Measurements from ENCODE around the gene TSPYL4. TPM values are rescaled to one million over a fixed set of nuclear protein-coding genes. Genes with fewer than 3 reads are reported as not detected.

Gene TSPYL4
- total RNA-seq, 4 donors from 2014 or later: 9.5 to 17.6 (median 15.7) TPM

DNA sequence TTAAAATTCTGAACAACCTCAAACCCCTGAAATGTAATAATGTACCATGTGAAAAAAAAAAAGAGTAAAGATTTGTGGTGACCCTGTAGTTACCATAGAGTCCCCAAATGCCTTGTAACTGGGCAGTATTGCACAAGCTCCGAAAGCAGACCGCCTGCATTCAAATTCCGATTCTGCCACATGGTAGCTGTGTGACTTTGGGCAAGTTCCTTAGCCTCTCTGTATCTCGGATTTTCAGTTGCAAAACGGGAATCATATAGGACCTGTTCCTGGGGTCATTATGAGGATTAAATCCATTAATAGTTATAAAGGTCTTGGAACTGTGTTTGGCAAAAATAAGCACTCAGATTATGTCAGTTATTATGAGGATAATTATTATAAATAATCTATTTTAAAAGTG is 43.6 kb downstream of the TSPYL4 start:
- TF ChIP-seq, protein P1, sequence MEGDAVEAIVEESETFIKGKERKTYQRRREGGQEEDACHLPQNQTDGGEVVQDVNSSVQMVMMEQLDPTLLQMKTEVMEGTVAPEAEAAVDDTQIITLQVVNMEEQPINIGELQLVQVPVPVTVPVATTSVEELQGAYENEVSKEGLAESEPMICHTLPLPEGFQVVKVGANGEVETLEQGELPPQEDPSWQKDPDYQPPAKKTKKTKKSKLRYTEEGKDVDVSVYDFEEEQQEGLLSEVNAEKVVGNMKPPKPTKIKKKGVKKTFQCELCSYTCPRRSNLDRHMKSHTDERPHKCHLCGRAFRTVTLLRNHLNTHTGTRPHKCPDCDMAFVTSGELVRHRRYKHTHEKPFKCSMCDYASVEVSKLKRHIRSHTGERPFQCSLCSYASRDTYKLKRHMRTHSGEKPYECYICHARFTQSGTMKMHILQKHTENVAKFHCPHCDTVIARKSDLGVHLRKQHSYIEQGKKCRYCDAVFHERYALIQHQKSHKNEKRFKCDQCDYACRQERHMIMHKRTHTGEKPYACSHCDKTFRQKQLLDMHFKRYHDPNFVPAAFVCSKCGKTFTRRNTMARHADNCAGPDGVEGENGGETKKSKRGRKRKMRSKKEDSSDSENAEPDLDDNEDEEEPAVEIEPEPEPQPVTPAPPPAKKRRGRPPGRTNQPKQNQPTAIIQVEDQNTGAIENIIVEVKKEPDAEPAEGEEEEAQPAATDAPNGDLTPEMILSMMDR (IDR thresholded peaks at IDR 0.05): no peak
- no peak for TF ChIP-seq POLR2A (IDR thresholded peaks at IDR 0.05)
- intact Hi-C loops (cut with DNase I; ENCODE audit: low total_unique reads): no loop called here

DNA sequence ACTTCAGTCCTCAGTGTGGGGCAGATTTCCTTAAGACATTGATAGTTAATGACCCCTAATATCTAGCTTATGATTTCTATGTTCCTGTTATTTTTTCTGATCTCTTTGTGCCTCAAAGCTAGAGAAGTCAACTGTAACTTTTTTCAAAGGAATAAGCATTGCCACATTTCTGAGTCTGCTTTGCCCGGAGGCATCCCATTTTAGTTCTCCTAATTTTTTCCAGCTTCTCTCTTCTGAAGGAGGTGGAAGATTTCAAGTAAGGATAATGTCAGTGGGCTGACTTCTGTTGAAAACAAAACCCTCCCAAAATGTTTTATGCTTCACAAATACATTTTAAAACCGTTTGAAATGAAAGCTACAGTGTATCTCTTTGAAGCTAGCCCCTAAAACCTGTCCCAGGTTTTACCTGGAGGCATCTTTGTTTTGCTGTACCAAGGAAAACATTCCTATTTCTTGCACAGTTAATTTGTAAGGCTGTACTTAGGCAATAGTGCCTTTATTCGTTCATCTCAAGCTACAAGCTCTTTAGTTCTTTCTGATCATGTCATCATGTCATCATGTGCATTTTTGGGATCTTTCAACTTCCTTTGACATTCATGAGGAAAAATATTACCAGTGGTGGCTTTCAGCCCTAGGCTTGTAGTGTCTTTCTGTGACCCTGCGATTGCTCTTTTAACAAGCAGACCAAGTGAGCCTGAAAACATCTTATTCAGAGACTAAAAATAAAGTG is 45.7 kb downstream of the TSPYL4 start:
- no peak for TF ChIP-seq POLR2A (IDR thresholded peaks at IDR 0.05)
- TF ChIP-seq, protein P1 (IDR thresholded peaks at IDR 0.05): no peak
- H3K4me3 ChIP-seq (ENCODE audit: low read depth, poor library complexity, severe bottlenecking): no peak overlapping the region
- WGBS, 2 donors: 47 to 58% methylated on average over 4 of the region's 4 CpGs
- intact Hi-C loops (cut with DNase I; ENCODE audit: low total_unique reads): no loop called here
- DNase-seq (ENCODE audit: low spot score in 2 of 2): no peak

More for the DNA sequence above, 43.6 kb downstream of the TSPYL4 start:
- no peak overlapping the region for H3K4me3 ChIP-seq (ENCODE audit: low read depth, poor library complexity, severe bottlenecking)
- whole genome bisulfite sequencing, 2 donors: 77 to 87% methylated on average over 5 of the region's 5 CpGs
- no peak for DNase-seq (ENCODE audit: low spot score in 2 of 2)

GRCh38 chr6:116206231-116206903 is 47.5 kb downstream of the TSPYL4 start:
- intact Hi-C loops (cut with DNase I; ENCODE audit: low total_unique reads): no loop called here
- H3K4me3 ChIP-seq (ENCODE audit: low read depth, poor library complexity, severe bottlenecking): no peak overlapping the region
- TF ChIP-seq POLR2A (IDR thresholded peaks at IDR 0.05): no peak
- TF ChIP-seq, protein P1 (IDR thresholded peaks at IDR 0.05): no peak
- WGBS, 2 donors: 66 to 71% methylated on average over 1 of the region's 1 CpG
- no peak for DNase-seq (ENCODE audit: low spot score in 2 of 2)

GRCh38 chr6:116205281-116205680 is 48.6 kb downstream of the TSPYL4 start:
- TF ChIP-seq, protein P1 (IDR thresholded peaks at IDR 0.05): no peak
- no peak for TF ChIP-seq POLR2A (IDR thresholded peaks at IDR 0.05)
- no peak for DNase-seq (ENCODE audit: low spot score in 2 of 2)
- intact Hi-C loops (cut with DNase I; ENCODE audit: low total_unique reads): no loop called here
- no peak overlapping the region for H3K4me3 ChIP-seq (ENCODE audit: low read depth, poor library complexity, severe bottlenecking)
- 77 to 81% methylated on average over 2 of the region's 2 CpGs for WGBS, 2 donors

- intact Hi-C loops (cut with DNase I; ENCODE audit: low total_unique reads): no loop called here
- WGBS, 2 donors: 62 to 77% methylated on average over 2 of the region's 2 CpGs
- TF ChIP-seq, protein P1 (IDR thresholded peaks at IDR 0.05): no peak
- no peak for TF ChIP-seq POLR2A (IDR thresholded peaks at IDR 0.05)
- DNase-seq (ENCODE audit: low spot score in 2 of 2): no peak
- no peak overlapping the region for H3K4me3 ChIP-seq (ENCODE audit: low read depth, poor library complexity, severe bottlenecking)
Measured at GRCh38 chr6:116201538-116201937, 52.3 kb downstream of the TSPYL4 start.

Measured in lower leg skin (tissue), 4 donors.